Right ventricle myocardium inferior (tissue), 1 donor: ENCODE measurements around the gene PRKCB. TPM values are rescaled to one million over a fixed set of nuclear protein-coding genes. Genes with fewer than 3 reads are reported as not detected.
A peak's percentile ranks its signal among the peaks of the same experiment; 100 is the strongest.
"Not testable (repeated sequence)": the region's sequence is repeated elsewhere in the genome, so short reads cannot be mapped to it uniquely, and the experiment has no call there.

Experiments
- ATAC-seq: fragments of 200-7000 bp; cut with Tn5 transposase; one replicate; pipeline ENCODE4 v1.9.1; 2020; ENCODE audit warnings: mild to moderate bottlenecking, moderate library complexity
- DNase-seq: peaks from one replicate; pipeline ENCODE4 v3.0.0; 2021; ENCODE audit errors: missing footprints
- intact Hi-C: fragments of 100-400 bp; cut with DNase I; formaldehyde crosslinking; loops from one replicate; pipeline ENCODE4 v1.11.0; 2022
- total RNA-seq: library from RNA; stranded (reverse); fragmentation: NEBNext Ultra II Directional; extraction: Animal tissue kit (Norgen Biotek cat#: 25700); gene quantifications from one replicate; pipeline ENCODE4 v1.2.1, GENCODE V29; 2021
- donor health status: DM: no; HTN: yes; CAD: no; lungs with severe emphysema.

PRKCB gene
- total RNA-seq, 1 donor from 2014 or later: 2.2 TPM

DNA sequence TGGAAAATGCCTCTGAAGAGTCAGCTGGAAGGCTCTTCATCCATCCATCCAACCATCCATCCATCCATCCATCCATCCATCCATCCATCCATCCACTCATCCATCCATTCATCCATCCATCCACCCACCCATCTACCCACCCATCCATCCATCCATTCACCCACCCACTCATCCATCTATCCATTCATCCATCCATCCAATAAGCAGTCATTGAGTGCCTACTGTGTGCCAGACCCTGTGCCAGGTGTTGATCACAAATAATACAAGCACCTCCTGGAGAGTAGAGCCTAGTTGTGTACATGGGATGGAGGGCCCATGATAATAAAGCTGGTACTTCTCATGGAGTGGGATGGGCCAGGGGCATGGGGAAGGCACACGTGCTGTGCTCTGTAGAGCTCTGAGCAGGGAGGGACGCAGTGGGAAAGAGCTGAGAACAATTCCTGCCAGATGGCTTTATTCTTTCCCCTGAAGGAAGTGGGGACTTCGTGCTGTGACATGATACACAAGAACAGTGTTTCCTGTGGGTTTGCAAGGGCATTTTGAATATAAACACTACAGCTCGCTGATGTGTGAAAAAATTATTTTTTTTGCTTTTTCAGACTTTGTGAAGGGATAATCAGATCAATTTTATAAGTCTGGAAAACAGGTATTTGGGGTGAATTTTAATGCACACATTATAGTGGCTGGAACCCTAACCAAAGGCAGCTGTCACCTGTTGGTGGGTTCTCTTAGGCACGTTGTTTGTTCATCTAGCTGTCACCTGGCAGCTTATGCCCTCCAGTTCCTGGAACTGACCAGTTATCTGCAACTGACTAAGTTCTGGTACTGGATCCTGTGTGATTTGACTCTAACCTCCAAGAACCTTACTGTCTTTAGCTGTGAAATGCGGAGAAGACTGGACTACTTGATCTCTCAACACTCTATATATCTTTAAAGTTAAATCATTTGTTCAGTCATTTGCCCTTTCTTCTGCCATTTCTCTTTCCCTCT, 61.3 kb downstream of the PRKCB start:
- no peak for ATAC-seq
- intact Hi-C loops: no loop called here
- no peak for DNase-seq

DNA sequence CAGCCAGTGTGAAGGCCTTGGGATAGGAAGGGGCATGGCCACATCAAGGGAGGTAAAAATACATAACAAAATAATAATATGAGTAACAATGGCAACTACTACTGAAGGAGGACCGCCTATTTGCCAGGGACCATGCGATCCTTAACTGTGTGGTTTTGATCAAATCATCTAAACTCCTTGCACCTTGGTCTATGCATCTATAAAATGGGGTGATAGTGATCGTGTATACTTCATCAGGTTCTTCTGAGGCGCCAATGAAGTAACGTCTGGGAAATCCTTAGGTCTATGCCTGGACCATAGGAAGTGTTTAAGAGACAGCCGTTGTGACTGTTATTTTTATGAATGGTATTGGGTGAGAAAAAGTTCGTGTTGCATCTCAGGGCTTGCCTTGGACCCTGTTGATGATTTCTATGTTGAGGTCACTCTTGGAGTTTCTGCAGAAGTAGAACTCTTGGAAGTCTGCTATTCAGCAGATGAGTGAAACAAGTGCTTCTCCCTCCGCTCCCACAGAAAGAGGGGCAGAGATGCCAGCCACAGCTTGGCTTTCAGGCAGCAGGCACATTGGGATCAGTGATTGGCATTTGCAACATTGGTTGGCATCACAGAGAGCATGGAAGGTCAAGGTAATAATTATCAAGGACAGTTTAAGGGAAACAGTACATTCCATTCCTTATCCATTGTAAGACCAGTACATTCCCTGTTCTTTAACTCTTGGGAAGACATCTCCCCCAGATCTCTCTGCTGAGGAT, 63.1 kb downstream of the PRKCB start:
- intact Hi-C loops: no loop called here
- ATAC-seq (no peak), DNase-seq (no peak)

DNA sequence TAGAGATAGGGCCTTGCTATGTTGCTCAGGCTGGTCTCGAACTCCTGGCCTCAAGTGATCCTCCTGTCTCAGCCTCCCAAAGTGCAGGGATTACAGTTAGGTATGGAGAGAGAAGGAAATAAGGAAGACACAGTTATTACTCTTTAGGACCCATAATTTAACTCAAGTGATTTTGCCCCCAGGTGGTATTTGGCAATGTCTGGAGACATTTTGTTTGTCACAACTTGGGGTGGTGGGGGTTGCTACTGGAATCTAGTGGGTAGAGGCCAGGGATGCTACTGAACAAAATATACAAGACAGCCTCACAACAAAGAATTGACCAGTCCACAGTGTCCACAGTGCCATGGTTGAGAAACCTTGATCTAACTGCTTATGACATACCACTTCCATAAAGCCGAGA, 64.1 kb downstream of the PRKCB start:
- intact Hi-C loops: no loop called here
- DNase-seq: no peak
- no peak for ATAC-seq

DNA sequence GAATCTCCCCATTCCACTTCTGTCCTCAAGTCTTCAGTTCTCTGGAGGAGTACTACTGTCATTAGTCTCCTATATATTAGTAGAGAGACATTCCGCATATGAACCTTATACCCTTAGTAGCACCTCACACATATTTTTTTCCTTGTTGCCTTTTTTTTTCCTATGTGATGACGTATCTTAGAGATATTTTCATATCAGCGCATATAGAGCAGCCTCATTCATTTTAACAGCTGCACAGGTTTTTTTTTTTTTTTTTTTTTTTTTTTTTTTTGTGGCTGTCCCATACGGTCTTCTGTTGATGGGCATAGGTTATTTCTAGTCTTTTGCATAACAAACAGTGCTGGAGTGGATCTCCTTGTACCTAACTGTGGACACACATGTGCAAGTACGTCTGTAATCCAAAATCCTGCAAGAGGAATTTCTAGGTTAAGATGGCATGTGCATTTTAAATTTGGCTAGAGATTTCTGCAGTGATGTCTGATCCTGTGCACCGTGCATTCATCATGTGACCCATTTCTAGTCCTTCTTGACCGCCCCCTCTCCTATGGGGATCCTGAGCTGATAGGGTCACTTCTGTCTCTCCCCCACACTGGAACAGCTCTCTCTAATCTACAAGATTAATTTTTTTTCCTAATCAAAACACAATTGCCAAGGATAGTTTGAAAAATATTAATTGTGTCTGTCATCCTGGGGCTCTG, 64.8 kb downstream of the PRKCB start:
- intact Hi-C loops: no loop called here
- ATAC-seq: no peak

DNA sequence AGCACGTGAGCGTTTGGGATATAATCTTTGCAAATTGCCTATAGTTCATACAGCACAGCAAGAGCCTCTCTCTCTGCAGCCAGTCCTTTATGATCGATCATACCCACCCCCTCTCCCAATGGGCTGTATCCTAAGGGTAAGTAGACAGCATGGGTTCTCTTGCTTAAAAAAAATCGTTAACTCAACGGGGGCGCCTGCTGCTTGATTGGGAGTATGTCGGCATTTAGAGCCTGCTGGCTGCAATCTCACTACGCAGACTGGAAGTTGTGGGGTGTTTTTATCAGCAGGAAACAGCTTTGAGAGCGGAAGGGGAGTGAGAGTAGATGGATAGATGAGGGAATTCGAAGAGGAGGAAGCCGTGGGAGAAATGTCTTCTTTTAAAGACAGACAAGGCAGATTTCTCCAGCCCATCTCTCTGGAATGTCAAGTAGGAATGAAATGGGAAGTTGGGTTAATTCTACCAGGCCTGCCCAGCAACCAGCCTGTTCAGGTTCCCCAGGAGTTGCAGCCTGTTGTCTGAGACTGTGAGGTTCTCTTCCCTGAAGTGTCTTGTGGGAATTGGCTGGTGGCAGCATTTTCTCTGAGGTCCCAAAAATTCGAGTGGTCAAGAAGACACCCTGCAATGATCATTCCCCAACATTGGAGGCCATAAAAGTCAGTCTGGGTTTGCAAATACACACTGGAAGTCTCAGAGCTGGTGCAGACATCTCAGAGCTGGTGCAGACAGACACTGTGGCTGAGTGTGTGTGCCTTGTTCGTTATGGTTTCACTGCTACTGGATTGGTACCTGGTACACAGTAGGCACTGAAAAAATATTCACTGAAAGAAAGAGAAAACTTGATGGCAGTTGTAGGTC, 65.6 kb downstream of the PRKCB start:
- no peak for DNase-seq
- no peak for ATAC-seq
- intact Hi-C loops: no loop called here

More for the DNA sequence above, 64.8 kb downstream of the PRKCB start:
- no peak for DNase-seq

DNA sequence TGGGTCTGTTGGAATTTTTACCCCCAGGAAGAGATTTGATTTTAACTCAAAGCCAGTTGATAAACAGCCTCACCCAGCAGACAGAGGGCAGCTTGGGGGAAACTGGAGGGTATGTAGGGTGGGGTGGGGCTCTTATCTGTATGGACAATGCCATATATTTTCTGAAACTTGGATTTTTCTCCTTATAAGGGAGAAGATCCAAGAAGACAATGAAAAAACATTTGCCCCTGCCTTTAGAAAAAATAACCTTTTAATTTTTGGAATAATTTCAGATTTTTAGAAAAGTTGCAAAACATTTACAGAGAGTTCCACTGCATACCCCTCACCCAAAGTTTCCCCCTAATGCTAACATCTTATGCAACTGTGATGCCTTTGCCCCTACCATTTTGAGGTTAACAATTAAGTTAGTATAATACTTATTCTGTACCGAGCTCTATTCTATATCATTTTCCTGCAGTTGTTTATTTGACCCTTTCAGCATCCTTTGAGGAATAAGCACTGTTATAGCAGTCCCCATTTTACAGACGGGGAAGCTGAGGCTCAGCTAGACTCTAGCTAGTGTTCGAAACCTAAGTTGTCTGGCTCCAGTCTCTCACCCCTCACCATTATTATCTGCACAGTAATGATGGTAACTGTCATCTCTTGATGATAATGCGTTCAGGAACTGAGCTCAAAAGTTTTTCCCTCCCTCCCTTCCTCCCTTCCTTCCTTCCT, 66.4 kb downstream of the PRKCB start:
- ATAC-seq: no peak
- intact Hi-C loops: no loop called here
- no peak for DNase-seq

DNA sequence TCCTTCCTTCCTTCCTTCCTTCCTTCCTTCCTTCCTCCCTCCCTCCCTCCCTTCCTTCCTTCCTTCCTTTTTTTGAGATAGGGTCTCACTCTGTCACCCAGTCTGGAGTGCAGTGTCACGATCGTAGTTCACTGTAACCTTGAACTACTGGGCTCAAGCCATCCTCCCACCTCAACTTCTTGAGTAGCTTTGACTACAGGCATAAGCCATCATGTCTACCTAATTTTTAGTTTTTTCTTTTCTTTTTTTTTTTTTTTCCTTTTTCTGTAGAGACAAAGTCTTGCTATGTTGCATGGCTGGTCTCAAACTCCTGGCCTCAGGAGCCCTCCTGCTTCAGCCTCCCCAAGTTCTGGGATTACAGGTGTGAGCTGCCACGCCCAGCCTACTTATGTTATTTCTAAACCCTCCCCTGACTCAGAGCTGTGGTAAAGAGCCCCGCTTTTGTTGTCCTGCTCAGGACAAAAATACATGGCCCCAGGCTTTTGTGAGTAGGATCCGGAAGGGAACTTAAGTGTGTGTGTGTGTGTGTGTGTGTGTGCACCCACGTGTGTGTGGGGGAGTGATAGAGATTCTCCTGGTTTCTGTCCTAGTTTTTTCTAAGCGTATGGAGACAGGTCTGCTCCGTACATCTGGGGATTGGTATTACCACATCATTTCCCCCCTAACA, 67.1 kb downstream of the PRKCB start:
- no peak for DNase-seq
- intact Hi-C loops: no loop called here
- ATAC-seq: no peak

DNA sequence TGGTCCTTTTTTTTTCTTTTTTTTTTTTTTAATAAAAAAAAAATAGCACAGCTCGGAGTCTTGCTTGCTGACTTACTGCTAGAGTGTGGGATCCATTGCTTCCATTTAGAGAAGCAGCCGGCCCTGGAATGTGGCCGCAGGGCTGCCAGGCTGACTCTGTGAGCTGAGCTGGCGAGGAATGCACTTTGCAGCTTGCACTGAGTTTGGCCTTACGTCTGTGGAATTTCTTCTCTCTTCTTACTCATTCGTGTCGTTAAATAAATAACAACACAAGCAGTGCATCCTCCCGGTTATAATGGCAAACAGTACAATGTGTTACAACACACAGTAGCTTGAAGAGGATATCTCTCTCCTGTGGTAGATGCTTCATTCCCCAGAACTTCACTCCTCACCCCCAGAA, 69.2 kb downstream of the PRKCB start:
- peak; percentile 67 for ATAC-seq
- no peak for DNase-seq
- intact Hi-C loops: loop anchor here (5.0 kb wide), 1 partner anchor 107 kb away; no protein-coding TSS in a partner anchor

DNA sequence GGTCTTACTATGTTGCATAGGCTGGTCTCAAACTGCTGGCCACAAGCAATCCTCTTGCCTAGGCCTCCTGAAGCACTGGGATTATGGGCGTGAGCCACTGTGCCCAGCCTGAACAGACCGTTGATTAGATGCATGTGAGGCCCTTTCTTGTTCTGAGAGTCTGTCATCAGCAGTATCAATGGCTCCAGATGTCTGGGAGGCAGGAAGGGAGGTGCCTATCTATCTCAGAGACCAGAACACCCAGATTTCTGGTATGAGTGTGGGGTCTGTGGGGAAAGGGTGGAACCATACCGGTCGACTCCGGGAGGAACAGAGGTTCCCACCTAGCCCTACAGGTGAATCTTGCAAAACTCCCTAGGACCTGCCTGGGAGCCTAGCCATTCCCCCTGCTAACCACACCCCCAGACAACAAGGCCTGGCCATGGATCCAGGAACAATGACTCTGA, 71.7 kb downstream of the PRKCB start:
- intact Hi-C loops: loop anchor here (5.0 kb wide), 1 partner anchor 105 kb away; no protein-coding TSS in a partner anchor
- DNase-seq (no peak), ATAC-seq (no peak)

DNA sequence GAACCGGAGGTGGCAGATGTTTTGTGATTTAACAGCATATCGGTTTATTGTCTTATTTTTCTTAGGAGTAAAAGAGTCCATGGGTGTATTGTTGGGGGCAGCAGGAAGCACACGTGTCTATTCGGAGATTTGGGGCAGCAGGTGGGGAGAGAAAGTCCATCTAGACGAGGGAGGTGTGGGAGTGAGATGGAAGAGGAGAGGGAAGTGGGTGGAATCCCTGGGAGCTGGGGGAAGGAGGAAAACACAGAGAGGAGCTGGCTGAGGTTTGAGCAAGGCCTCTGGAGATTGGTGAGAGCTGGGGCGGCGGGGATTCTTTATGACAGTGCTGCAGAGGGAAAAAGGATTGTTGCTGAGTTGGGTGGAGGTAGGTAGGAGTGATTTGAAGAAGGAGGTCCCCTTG, 72.1 kb downstream of the PRKCB start:
- ATAC-seq: no peak
- DNase-seq: peak; percentile 61
- intact Hi-C loops: loop anchor here (5.0 kb wide), 1 partner anchor 104 kb away; no protein-coding TSS in a partner anchor

DNA sequence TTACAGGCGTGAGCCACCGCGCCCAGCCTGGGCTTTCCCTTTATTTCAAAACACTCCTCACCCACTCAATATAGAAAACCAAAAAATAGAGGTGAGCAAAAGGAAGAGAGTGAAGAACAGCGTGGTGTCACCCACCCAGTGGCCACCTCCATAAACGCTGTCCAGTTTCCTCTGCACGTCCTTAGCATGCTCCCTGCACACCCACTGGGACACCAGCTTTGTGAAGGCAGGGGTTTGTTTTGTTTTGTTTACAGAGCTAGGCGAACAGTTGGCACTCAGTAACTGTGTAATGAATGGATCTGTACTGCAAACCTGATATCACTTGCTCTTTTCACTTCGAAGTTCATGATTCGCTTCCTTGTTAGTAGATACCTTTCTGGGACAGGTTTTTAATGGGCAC, 73.0 kb downstream of the PRKCB start:
- intact Hi-C loops: loop anchor here (5.0 kb wide), 1 partner anchor 104 kb away; no protein-coding TSS in a partner anchor
- ATAC-seq: no peak
- no peak for DNase-seq

DNA sequence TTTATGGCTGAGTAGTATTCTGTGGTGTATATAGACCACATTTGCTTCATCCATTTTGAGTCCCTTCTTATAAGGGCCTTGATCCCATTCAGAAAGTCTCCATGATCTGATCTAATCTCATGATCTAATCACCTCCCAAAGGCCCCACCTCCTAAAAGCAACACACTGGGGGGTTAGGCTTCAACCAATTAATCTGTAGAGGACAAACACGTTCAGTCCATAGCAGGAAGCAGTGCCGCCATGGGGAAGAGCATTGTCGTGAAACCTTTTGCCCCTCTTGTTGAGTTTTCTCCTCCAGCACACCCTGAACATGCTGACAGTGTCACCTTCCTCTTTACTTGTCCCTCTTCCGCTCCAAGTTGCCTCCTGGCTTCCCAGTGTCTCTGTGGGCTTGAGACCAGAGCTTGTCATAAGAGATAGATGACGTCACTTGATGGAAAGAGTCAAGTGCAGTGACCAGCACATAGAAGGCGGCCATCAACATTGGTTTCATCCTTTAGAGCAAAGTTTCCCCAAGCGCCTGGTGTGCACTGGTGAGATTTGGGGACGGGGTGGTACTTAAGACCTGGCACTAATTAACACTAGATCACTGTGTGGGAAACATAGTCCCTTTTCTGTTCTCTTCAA, 74.1 kb downstream of the PRKCB start:
- no peak for ATAC-seq
- no peak for DNase-seq
- intact Hi-C loops: loop anchor here (5.0 kb wide), 1 partner anchor 102 kb away; no protein-coding TSS in a partner anchor

DNA sequence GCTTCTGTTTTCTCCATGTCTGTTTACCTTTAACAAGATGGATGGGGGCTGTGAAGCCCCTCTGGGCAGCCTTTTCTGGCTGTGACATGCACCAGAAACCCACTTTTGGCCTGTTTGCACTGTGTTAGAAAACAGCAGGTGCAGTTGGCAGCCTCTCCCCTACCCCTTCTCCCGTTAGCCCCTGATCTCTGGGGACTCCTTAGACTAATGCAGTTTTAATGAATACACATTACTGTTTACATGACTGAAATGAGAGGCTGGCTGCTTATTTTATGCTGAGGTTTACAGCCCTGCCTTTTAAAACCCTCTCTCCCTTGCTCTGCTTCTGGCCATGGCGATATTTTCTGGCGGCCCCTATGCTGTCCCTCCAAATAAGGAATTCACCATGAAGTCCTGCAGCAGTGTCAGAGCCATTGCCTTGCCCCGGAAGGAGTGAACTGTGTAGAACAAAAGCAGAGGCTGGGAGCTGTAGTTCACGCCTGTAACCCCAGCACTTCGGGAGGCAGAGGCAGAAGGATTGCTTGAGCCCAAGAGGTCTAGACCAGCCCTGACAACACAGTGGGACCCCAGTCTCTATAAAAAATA, 79.3 kb downstream of the PRKCB start:
- intact Hi-C loops: no loop called here
- no peak for ATAC-seq

DNA sequence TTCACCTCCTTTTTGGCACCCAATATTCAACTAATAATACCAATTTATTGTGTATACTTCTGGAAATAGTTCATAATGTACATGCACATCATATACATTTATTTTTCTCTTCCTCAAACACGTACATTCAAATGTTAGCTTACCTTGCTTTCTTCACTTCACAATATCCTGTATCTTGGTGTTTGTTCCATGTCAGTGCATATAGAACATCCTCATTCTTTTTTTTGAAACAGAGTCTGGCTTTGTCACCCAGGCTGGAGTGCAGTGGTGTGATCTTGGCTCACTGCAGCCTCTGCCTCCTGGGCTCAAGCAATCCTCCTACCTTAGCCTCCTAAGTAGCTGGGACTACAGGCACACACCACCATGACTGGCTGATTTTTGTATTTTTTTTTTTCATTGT, 80.8 kb downstream of the PRKCB start:
- ATAC-seq, intact Hi-C loops, DNase-seq: not testable (repeated sequence)

More for the DNA sequence above, 79.3 kb downstream of the PRKCB start:
- DNase-seq: no peak

DNA sequence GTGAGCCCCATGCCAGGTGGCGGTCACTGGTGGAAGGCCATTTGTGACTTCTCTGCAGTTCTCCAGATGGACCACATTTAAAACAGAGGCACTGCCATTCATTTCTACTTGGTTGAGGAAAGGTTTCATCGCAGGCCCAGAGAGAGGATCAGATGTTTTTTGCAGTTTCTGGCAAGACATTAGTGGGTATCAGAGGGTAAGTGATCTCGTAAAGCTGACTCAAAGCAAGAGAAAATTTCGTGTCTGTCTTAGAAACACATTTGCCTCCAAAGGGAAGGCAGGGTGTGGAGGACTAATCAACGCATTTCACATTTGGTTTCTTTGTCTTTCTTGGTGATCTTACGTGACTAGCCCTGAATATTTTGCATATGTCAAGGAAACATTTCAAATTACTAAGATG, 81.8 kb downstream of the PRKCB start:
- intact Hi-C loops: no loop called here
- DNase-seq (no peak), ATAC-seq (no peak)

DNA sequence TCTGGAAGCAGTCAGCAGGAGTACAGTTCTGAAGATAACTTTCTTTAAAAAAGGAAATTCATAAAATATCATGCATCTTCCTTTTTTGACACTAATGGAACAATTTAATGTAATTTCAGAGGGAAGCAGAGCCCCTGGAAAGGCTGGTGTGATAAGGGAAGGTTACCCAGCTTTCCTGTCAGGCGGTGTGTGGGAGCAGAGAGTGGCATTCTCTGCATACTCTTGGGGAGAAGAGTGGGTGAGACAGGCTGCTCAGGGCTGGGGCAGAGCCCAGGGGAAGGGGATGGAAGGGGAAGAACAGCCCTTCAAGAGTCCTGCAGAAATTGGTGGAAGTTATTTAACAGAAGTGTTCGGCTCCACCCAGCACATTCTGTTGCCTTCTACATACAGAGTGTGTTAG, 84.7 kb downstream of the PRKCB start:
- intact Hi-C loops: no loop called here
- no peak for ATAC-seq
- no peak for DNase-seq
